Tongue (tissue), 2 donors: Measurements from ENCODE around the gene SNAP91. TPM values are rescaled to one million over a fixed set of nuclear protein-coding genes. Genes with fewer than 3 reads are reported as not detected.
"Not testable (repeated sequence)": the region's sequence is repeated elsewhere in the genome, so short reads cannot be mapped to it uniquely, and the experiment has no call there.

Experiments
- DNase-seq: peaks from one replicate; pipeline ENCODE4 v3.0.0-alpha.2; 2015
- total RNA-seq: library from RNA; depleted of rRNA; stranded (reverse); fragments of >200 nt; gene quantifications from one replicate; pipeline ENCODE4 v1.2.3, GENCODE V29; 2014

SNAP91 gene
- total RNA-seq: 2.9 TPM

- peak; percentile 77 for DNase-seq
Observed at GRCh38 chr6:83708970-83709747, at the start of gene SNAP91. TSS of gene SNAP91 (minus strand) at chr6:83709101. CDS start at chr6:83707927, 1,174 bp downstream.

DNA sequence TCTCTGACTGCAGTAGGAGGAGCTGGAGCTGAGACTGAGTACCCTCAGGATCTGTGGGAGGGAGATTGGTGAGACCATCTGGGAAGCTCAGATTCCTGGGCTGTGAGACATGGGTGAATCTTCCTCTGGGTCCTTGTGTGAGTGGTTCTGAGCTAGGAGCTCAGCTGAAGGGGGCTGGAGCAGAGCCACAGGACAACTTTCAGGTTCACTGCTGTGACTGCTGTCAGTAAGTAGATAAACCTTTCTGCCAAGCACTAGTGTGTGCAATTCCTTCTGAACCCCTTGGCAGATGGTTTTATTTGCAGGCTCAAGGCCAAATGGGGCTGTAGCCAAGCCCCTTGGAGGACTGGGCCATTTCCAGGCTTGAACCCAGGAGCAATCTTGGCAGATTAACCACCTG is 49.6 kb upstream of the SNAP91 start:
- DNase-seq: no peak

DNA sequence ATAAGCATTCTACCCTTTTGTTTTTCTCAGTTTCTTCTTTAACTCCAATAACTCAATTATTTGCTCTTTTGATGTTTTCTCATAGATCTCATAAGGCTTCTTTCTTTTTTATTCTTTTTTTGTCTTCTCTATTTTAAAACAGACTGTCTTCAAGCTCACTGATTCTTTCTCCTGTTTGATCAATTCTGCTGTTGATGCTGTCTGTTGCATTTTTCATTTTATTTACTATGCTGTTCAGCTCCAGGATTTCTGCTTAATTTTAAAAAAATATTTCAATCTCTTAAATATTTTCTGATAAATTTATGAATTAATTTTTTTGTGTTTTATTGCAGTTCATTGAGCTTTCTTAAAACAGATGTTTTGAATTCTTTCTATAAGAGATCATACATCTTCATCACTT is 48.1 kb upstream of the SNAP91 start:
- no peak for DNase-seq

GRCh38 chr6:83756565-83756964 is 47.7 kb upstream of the SNAP91 start:
- no peak for DNase-seq

- not testable (repeated sequence) for DNase-seq
Observed at GRCh38 chr6:83752375-83752774, 43.5 kb upstream of the SNAP91 start.

GRCh38 chr6:83741089-83741488 is 32.2 kb upstream of the SNAP91 start:
- DNase-seq: no peak

- no peak for DNase-seq
Observed at GRCh38 chr6:83735461-83735860, 26.6 kb upstream of the SNAP91 start.

GRCh38 chr6:83729871-83730270 is 21.0 kb upstream of the SNAP91 start:
- DNase-seq: no peak

GRCh38 chr6:83722876-83723275 is 14.0 kb upstream of the SNAP91 start:
- no peak for DNase-seq

DNA sequence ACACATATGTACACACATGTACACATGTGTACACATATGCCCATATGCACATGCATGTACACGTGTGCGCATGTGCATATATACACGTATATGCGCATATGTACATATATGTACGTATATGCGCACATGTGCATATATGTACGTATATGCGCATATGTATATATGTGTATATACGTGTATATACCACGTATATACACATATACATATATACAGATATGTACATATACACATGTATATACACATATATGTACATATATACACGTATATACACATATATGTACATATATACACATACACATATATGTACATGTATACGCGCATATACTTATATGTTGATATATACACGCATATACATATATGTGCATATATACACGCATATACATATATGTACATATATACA is 8.9 kb upstream of the SNAP91 start:
- no peak for DNase-seq

GRCh38 chr6:83711958-83712357 is 3.1 kb upstream of the SNAP91 start:
- DNase-seq: no peak

GRCh38 chr6:83709748-83710050 is 798 bp upstream of the SNAP91 start:
- no peak for DNase-seq

- peak; percentile 28 for DNase-seq
Observed at GRCh38 chr6:83708546-83708969, 343 bp downstream of the SNAP91 start.

DNA sequence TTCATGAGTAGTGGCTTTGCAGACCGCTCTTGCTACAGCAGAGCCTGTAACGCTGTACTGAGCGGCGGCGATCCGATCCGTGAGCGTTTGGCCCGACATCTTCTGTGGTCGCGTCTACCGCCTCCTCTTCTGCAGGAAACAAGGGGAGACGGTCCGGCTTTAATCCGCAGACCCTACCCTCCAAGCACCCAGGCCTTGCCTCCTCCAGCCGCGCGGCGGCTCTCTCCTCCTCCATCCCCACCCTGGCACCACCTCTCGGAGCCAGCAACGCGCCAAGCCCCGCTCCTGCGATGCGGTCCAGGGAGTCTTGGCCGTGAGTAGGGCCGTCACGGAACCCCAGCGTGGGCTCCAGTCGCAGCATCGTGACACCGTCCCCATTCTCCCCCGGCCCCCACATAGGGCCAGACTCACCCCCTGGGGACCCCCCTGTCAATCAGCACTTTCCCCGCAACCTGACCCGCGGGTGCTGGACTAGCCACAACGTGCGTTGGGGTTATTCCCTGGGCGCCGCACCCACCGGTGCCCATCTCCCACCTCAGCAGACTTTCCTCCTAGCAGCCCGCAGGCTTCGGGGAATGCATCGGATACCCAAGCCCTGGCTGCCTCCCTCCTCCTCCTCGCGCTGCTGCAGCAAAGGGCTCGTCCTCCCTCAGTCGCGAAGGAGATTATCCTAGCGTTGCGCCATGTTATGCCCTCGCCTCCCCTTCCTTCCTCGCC is 914 bp downstream of the SNAP91 start:
- DNase-seq: peak; percentile 10

GRCh38 chr6:83702749-83703148 is 6.2 kb downstream of the SNAP91 start:
- no peak for DNase-seq

DNA sequence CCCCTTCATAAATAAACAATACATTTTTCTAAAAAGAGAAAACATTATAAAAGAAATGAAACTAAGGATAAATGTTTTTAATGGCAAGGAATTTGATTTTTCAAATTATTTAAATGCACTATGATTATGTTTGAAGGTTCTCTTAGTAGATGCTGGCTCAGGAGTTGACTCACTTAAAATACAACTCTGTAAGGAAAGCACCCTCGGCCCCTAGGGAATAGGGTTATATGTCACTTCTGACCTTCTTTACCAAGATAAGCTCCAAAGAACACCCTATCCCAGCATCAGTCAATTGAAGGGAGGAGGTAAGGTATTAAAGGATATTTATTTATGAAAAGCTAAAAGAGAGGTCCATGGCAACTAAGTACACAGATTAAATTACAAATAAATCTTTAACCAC is 6.8 kb downstream of the SNAP91 start:
- DNase-seq: no peak

DNA sequence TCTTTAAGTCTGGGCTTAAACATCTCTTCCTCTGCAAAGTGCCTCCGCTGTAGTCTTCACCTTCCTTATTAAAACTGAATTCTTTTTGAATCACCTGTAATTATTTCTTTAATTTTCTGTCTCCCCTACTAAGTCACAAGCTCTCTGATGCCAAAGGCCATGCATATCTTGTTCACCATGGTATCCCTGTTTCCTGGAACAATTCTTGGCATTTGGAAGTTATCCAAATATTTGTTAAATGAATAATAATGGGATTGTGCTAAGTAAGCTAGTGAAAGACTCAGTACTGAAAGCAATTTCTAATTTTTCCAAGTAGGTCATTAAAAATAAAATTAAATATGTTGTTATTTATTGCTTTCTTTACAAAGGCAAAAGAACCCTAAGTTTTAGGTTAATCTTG is 12.2 kb downstream of the SNAP91 start:
- DNase-seq: no peak

- DNase-seq: no peak
Observed at GRCh38 chr6:83685481-83685880, 23.4 kb downstream of the SNAP91 start.

DNA sequence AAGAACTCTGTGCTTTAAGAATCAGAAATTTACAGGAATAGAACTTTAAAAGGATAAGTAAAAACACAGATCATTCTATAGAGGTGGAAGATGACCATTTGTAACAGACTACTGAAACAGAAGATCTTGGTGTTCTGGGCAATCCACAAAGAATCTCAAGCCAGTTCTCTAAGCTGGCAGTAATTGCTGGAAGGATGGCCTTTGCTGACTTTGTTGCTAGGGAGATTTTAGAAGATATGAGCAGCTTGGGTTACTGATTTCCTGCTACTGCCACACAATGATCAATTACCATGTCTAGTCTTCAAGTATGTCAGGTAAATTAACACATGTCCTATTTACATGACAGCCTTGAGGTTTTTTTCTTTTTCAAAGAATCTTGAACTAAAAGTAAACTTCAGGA is 31.1 kb downstream of the SNAP91 start:
- DNase-seq: no peak

GRCh38 chr6:83637953-83638352 is 70.9 kb downstream of the SNAP91 start:
- no peak for DNase-seq

- DNase-seq: no peak
Observed at GRCh38 chr6:83636800-83637199, 72.1 kb downstream of the SNAP91 start.

DNA sequence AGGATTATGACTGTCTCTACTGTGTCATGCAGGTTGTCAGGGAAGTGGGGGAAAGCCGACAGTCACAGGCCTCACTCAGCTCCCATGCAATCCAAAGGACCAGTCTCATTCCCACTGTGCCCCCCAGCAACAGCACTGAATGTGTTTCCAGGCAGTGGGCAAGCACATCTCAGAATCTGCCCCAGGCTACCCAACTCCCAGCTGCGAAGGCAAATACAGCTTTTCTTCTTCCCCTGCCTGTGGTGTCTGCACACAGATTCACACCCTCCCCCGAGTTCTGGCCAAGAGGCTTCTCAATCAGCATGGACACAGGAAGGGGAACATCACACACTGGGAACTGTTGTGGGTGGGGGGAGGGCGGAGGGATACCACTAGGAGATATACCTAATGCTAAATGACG is 75.3 kb downstream of the SNAP91 start:
- DNase-seq: no peak

DNA sequence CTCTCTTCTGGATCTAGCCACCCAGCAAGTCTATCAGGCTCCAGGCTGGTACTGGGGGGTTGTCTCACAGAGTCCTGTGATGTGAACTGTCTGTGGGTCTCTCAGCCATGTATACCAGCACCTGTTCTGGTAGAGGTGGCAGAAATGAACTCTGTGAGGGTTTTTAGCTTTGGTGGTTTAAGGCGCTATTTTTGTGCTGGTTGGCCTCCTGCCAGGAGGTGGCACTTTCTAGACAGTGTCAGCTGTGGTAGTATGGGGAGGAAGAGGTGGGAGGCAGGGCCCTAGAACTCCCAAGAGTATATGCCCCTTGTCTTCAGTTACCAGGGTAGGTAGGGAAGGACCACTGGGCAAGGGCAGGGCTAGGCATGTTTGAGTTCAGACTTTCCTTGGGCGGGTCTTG is 75.8 kb downstream of the SNAP91 start:
- peak; percentile 32 for DNase-seq

- DNase-seq: not testable (repeated sequence)
Observed at GRCh38 chr6:83629908-83630307, 79.0 kb downstream of the SNAP91 start.
